A549 (cell line): Measurements from ENCODE around the gene USO1.

Source experiments
- CHD2 ChIP-seq: fragments of 150-350 bp; IDR thresholded peaks from 2 replicates; pipeline ENCODE4 v1.6.1; 2014; ENCODE audit warnings: low read length; ENCODE audit not compliant: partially characterized antibody
- CTCF ChIP-seq: fragments of >200 bp; sonication (Bioruptor Twin); formaldehyde crosslinking; IDR thresholded peaks from 3 replicates; pipeline ENCODE4 v1.5.1; 2016
- ESRRA ChIP-seq: fragments of 150-350 bp; IDR thresholded peaks from 2 replicates; pipeline ENCODE4 v1.6.1; 2014; ENCODE audit warnings: mild to moderate bottlenecking, low read length, borderline replicate concordance
- FOSL2 ChIP-seq, 2 experiments: fragments of 450-650 bp in 1 of 2; fragments of >200 bp in 1 of 2; sonication (Bioruptor Twin) in 1 of 2; formaldehyde crosslinking; IDR thresholded peaks; 2 replicates each; pipeline versions ENCODE4 v1.5.0 to v1.6.1; 2016 to 2020; ENCODE audit warnings: mild to moderate bottlenecking in 1 of 2, moderate library complexity in 1 of 2
- HDAC2 ChIP-seq: fragments of 200-600 bp; sonication (generic); IDR thresholded peaks from 2 replicates; pipeline ENCODE4 v1.6.1; 2016
- HOXB13 ChIP-seq: fragments of 250-450 bp; sonication (Bioruptor Pico); IDR thresholded peaks from 2 replicates; pipeline ENCODE4 v1.5.0; 2020; ENCODE audit warnings: low read depth, mild to moderate bottlenecking, moderate library complexity
- MAFK ChIP-seq: fragments of 450-650 bp; IDR thresholded peaks from 2 replicates; pipeline ENCODE4 v1.6.1; 2014; ENCODE audit not compliant: partially characterized antibody
- MAX ChIP-seq: IDR thresholded peaks from 2 replicates; pipeline ENCODE4 v1.6.1; 2012
- POLR2A ChIP-seq: IDR thresholded peaks from 2 replicates; pipeline ENCODE4 v1.6.1; 2012; ENCODE audit warnings: mild to moderate bottlenecking, low read length
- RAD21 ChIP-seq, 2 experiments: fragments of >200 bp in 1 of 2; sonication (Bioruptor Twin) in 1 of 2; formaldehyde crosslinking in 1 of 2; IDR thresholded peaks in 1 of 2; conservative IDR thresholded peaks in 1 of 2; 2 replicates in 1 of 2; 3 replicates in 1 of 2; pipeline ENCODE4 v1.6.1; 2012 to 2018; ENCODE audit warnings: inconsistent platforms in 1 of 2
- ZFP36 ChIP-seq: fragments of 450-650 bp; IDR thresholded peaks from 2 replicates; pipeline ENCODE4 v1.6.1; 2014; ENCODE audit warnings: borderline replicate concordance; ENCODE audit not compliant: partially characterized antibody

- TF ChIP-seq ZFP36 (no peak), CTCF (no peak), POLR2A (no peak), MAFK (no peak), ESRRA (no peak), HOXB13 (CRISPR knock-in tag) (no peak), HDAC2 (no peak), RAD21 (conservative IDR thresholded peaks at IDR 0.05 in 1 of 2, IDR thresholded peaks at IDR 0.05 in 1 of 2) (no peak), MAX (no peak), CHD2 (no peak), FOSL2 (IDR thresholded peaks at IDR 0.05) (no peak), FOSL2 (CRISPR knock-in tag; IDR thresholded peaks at IDR 0.05) (no peak)
Measured at GRCh38 chr4:75733369-75733768, 9.0 kb downstream of the USO1 start.
